Keratinocyte (primary cell): Measurements from ENCODE around the gene MAST3.

Source experiments
- CTCF ChIP-seq, 3 experiments: IDR thresholded peaks in 1 of 3; conservative IDR thresholded peaks in 1 of 3; optimal IDR thresholded peaks in 1 of 3; 2 replicates in 2 of 3; 3 replicates in 1 of 3; pipeline versions ENCODE3 to v1.5.1; 2011; ENCODE audit warnings: low read length in 3 of 3, mild to moderate bottlenecking in 3 of 3, moderate library complexity in 2 of 3, control low read depth in 1 of 3, inconsistent platforms in 1 of 3; ENCODE audit not compliant: insufficient read depth in 2 of 3; ENCODE audit errors: extremely low read depth in 1 of 3
- EZH2 ChIP-seq: IDR thresholded peaks from one replicate; pipeline ENCODE4 v1.6.1; 2012; ENCODE audit warnings: inconsistent platforms, mild to moderate bottlenecking, low read length, moderate library complexity

DNA sequence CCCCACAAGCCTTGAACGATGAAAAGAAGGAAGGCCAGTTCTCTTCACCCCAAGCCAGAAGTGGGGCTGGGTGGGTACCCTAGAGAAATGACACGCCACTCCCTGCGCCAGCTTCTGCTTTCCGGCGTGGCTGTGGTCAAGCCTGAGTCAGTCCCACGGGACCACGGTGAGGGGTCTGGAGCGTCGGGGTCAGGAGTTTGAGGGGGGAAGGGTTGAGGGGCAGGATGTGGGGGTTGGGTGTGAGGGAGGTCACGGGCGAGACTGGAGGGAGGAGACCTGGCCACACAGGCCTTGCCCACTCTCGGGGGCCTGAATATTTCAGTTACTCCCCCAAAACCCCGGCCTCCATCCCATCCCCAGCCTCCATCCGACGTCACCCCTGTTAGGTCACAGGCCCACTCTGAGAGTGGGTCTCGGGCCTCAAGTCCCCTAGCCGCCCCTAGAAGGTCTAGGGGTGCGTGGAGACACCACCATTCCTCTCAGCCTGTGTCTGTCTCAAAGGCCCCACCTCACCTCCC lies 75.5 kb downstream of the MAST3 start:
- TF ChIP-seq CTCF (optimal IDR thresholded peaks at IDR 0.05 in 1 of 3, IDR thresholded peaks at IDR 0.05 in 1 of 3, conservative IDR thresholded peaks at IDR 0.05 in 1 of 3; ENCODE audit: extremely low read depth in 1 of 3, insufficient read depth in 2 of 3, low read length in 3 of 3) (no peak), EZH2 (no peak)
